ENCODE measurements around the gene DPM1. TPM values are rescaled to one million over a fixed set of nuclear protein-coding genes. Genes with fewer than 3 reads are reported as not detected.
"Not testable (repeated sequence)": the region's sequence is repeated elsewhere in the genome, so short reads cannot be mapped to it uniquely, and the experiment has no call there.

The DPM1 gene
- total and polyA plus RNA-seq, 12 donors, result 29.4 to 52.8 (median 48.0) TPM

DNA sequence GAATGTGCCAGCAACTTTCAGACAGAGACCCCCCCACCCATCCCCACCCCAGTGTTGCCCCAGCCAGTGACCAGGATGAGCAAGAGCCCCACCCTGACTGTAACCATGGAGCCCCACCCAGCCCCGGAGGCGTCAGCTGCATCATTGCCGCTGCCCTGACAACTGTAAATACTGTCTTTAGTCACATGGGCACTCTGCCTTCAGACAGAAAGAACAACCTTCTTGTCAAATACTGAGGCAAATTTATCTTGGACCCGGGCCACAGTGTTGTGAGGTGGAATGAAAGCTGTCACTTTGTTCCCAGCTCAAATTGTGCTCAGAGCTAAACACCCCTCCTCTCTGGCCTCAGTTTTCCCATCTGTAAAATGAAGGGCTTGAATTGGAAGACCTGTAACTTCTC is 24.0 kb upstream of the DPM1 start:
- ATAC-seq (peak in 1 of 8 donors; percentile 48), DNase-seq (no peak)
- intact Hi-C loops (cut with DNase I), result loop anchor here in 8 of 10 donors (10.0 kb wide), 3 partner anchors 612 to 652 kb away; no protein-coding TSS in a partner anchor
- TF ChIP-seq, protein P1, sequence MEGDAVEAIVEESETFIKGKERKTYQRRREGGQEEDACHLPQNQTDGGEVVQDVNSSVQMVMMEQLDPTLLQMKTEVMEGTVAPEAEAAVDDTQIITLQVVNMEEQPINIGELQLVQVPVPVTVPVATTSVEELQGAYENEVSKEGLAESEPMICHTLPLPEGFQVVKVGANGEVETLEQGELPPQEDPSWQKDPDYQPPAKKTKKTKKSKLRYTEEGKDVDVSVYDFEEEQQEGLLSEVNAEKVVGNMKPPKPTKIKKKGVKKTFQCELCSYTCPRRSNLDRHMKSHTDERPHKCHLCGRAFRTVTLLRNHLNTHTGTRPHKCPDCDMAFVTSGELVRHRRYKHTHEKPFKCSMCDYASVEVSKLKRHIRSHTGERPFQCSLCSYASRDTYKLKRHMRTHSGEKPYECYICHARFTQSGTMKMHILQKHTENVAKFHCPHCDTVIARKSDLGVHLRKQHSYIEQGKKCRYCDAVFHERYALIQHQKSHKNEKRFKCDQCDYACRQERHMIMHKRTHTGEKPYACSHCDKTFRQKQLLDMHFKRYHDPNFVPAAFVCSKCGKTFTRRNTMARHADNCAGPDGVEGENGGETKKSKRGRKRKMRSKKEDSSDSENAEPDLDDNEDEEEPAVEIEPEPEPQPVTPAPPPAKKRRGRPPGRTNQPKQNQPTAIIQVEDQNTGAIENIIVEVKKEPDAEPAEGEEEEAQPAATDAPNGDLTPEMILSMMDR (IDR thresholded peaks at IDR 0.05), result no peak
- WGBS, 2 donors, result 27 to 45% methylated on average over 4 of the region's 4 CpGs
- H3K36me3 ChIP-seq, result no peaks in the 10 kb centered on the region
- H3K4me3 ChIP-seq, result no peak overlapping the region
- H3K27ac ChIP-seq, result no peak overlapping the region
- no peaks in the 10 kb centered on the region for H3K9me3 ChIP-seq
- H3K27me3 ChIP-seq, result peaks cover 0 to 84% (median 63%) of the 10 kb centered on the region in 7 donors
- H3K4me1 ChIP-seq, result peaks cover 0 to 16% (median 0%) of the 10 kb centered on the region in 9 donors

DNA sequence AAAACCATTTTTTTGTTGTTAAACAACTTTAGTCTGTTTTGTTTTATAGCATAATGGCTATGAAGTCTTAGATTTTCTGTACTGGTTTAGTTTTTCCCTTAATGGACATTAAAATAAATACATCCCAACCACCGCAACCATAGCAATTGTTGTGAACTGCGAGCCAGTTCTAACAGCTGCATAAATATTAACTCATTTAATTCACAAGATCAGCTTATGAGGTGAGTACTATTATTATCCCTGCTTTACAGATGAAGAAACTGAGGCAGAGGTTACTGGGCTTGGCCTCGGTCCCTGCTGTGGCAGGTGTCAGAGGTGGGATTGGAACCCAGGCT is 23.3 kb upstream of the DPM1 start:
- TF ChIP-seq, protein P1 (IDR thresholded peaks at IDR 0.05), result no peak
- WGBS, 2 donors, result 93 to 96% methylated on average over 3 of the region's 3 CpGs
- intact Hi-C loops (cut with DNase I), result loop anchor here in 8 of 10 donors (10.0 kb wide), 3 partner anchors 613 to 653 kb away; no protein-coding TSS in a partner anchor
- ATAC-seq, result no peak
- Histone ChIP-seq H3K27ac (no peak overlapping the region), H3K27me3 (peaks cover 0 to 83% (median 59%) of the 10 kb centered on the region in 7 donors), H3K4me3 (no peak overlapping the region), H3K36me3 (no peaks in the 10 kb centered on the region), H3K4me1 (peaks cover 0 to 16% (median 0%) of the 10 kb centered on the region in 9 donors), H3K9me3 (no peaks in the 10 kb centered on the region)
- DNase-seq, result no peak

DNA sequence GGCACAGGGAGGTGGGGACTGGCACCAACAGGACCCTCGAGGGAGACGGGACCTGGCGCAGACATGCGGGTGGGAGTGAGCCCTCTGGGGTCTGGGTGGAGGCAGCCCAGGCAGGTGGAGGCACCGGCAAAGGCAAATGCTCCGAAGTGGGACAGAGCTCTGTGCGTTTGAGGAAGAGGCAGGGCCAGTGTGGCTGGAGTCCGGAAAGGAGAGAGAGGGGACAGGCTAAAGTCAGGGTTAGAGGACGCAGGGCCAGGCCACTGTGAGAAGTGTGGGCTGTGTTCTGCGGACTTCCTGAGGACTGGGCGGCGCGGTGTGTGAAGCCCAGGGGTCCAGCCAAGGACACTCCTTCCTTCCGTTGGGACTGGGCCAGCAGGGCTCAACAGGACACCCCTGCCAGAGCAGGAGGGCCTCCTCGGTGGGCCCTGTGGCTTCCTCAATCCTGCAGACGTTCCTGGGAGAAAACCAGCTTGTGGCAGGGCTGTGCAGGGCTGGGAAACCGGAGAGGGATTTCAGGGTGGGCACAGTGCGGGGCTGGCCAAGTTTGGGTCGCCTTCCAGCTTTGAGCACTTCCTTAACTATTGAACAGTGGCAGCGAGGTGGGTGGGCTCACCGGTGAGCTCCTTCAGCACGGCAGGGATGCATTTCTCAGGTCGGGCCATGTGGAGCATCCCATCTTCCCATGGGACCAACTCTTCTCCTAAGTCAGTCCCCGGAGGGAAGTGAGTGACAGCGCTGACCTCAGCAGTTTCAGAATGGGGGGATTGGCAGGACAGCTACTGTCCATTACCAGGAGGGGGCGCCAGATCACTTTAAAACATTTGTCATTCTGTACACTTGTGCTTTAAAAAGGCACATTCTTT is 22.8 kb upstream of the DPM1 start:
- H3K36me3 ChIP-seq, result no peaks in the 10 kb centered on the region
- peak overlapping the region in 3 of 10 donors; percentile 15 to 36 (median 16) for H3K4me3 ChIP-seq
- peaks cover 0 to 82% (median 53%) of the 10 kb centered on the region in 7 donors for H3K27me3 ChIP-seq
- ATAC-seq, result peak; percentile 8 to 65 (median 51)
- H3K4me1 ChIP-seq, result peaks cover 0 to 16% (median 0%) of the 10 kb centered on the region in 9 donors
- peak; percentile 27 to 49 for DNase-seq
- intact Hi-C loops (cut with DNase I), result loop anchor here in 8 of 10 donors (10.0 kb wide), 3 partner anchors 614 to 654 kb away; no protein-coding TSS in a partner anchor
- TF ChIP-seq, protein P1 (IDR thresholded peaks at IDR 0.05), result peak; percentile 43 to 82 (median 78)
- no peak overlapping the region for H3K27ac ChIP-seq
- no peaks in the 10 kb centered on the region for H3K9me3 ChIP-seq
- WGBS, 2 donors, result 33 to 39% methylated on average over 26 of the region's 26 CpGs

DNA sequence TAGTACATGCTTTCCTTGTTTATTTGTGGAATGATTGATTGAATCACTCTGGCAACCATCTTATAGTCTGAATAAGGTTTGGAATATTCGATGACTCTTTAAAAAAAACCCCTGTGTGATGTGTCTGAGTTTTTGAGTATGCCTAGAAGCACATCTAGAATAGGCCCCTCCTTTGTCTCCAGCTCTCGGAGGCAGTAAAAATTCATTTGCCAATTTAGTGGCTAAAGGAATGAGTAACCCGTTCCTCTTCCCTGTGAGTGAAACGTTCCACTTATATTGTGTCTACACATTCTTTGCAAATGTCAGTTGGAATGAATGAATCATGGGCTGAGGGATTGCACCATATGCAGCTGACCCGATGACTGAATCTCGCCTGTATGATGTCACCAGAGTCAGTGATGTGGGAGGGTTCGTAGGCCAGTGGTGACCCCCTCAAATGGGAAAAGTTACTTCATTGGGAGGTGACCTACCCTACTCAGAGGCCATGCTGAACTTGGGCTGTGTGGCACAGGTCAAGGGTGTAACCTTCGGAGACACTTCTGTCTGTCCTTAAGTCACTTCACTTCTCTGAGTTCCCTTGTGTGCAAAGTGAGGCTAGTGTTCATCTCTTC is 21.8 kb upstream of the DPM1 start:
- Histone ChIP-seq H3K27me3 (peaks cover 0 to 78% (median 43%) of the 10 kb centered on the region in 7 donors), H3K27ac (peak overlapping the region in 1 of 10 donors; percentile 56), H3K9me3 (no peaks in the 10 kb centered on the region), H3K36me3 (no peaks in the 10 kb centered on the region), H3K4me1 (peaks cover 0 to 16% (median 0%) of the 10 kb centered on the region in 9 donors), H3K4me3 (no peak overlapping the region)
- intact Hi-C loops (cut with DNase I), result loop anchor here in 8 of 10 donors (10.0 kb wide), 3 partner anchors 615 to 655 kb away; no protein-coding TSS in a partner anchor
- peak in 2 of 8 donors; percentile 21 to 56 for ATAC-seq
- 64 to 68% methylated on average over 8 of the region's 8 CpGs for WGBS, 2 donors
- TF ChIP-seq, protein P1 (IDR thresholded peaks at IDR 0.05), result no peak
- DNase-seq, result no peak

DNA sequence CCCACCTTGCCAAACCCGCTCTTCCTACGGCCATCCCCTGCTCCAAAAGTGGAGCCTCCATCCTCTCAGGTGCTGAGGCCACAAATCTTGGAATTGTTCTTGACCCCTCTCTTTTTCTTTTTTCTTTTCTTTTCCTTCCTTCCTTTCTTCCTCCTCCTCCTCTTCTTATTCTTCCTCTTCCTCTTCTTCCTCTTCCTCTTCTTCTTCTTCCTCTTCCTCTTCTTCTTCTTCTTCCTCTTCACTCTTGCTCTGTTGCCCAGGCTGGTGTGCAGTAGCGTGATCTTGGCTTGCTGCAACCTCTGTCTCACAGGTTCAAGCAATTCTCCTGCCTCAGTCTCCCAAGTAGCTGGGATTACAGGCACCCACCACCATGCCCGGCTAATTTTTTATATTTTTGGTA is 20.2 kb upstream of the DPM1 start:
- H3K27ac ChIP-seq; H3K4me3 ChIP-seq; DNase-seq; H3K9me3 ChIP-seq; intact Hi-C loops (cut with DNase I); H3K36me3 ChIP-seq; ATAC-seq: not testable (repeated sequence)
- WGBS, 2 donors, result 90 to 94% methylated on average over 4 of the region's 4 CpGs
- peaks cover 0 to 16% (median 0%) of the 10 kb centered on the region in 9 donors for H3K4me1 ChIP-seq
- H3K27me3 ChIP-seq, result peaks cover 0 to 62% (median 30%) of the 10 kb centered on the region in 7 donors
